ENCODE data around the gene DIP2C. TPM values are rescaled to one million over a fixed set of nuclear protein-coding genes. Genes with fewer than 3 reads are reported as not detected.
"Not testable (repeated sequence)": the region's sequence is repeated elsewhere in the genome, so short reads cannot be mapped to it uniquely, and the experiment has no call there.

Gene DIP2C
- polyA plus RNA-seq, 3 donors: 19.1 to 24.8 (median 23.2) TPM

DNA sequence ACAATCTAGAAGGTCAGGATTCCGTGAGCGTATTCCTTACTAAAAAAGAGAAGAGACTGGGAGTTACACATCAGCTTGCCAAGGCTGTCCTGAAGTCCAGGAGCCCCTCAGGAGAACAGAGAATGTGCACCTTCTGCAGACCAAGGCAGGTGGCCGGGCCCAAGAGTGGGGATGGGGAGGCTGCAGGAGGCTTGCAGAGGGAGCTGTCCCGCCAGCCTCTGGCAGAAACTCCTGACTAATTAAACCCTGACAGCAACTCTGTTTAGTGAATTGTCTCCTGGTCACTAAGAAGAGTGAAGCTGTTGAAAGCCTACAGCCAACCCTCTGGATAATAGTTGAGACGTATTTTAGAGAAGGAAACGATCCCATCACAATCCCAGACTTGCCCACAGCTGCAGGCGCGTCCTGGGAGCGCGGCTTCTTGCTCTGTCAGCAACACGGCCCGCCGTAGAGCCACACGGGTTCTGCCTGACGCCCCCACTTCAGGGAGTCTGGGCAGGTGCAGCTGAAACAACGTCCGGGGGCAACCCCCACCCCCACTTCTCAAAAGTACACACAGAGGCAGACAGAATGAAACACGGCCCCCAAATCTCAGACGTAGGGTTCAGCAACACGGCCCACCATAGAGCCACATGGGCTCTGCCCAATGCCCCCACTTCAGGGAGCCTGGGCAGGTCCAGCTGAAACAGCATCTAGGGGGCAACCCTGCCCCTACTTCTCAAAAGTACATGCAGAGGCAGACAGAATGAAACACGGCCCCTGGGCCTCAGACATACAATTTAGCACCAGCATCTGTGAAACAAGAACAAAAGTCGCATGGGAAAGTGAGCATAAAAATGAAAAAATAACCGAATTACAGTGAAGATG is 45.2 kb downstream of the DIP2C start:
- no peak for DNase-seq

GRCh38 chr10:642186-642890 is 47.1 kb downstream of the DIP2C start:
- no peak for DNase-seq

GRCh38 chr10:641149-642010 is 48.1 kb downstream of the DIP2C start:
- no peak for DNase-seq

DNA sequence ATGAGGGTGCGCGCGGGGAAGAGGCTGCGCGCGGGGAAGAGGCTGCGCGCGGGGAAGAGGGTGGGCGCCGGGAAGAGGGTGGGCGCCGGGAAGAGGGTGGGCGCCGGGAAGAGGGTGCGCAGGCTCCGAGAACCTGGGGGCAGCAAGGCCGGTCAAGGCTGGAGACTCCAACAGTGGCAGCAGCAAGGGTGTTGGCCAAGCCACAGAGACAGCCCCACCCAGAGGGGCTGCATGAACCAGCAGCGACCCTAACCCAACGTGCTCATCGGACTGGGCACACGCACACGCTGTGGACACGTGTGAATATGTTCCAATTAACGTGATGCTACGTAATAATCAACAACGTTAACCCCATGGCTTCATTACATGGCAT is 48.8 kb downstream of the DIP2C start:
- DNase-seq: no peak

DNA sequence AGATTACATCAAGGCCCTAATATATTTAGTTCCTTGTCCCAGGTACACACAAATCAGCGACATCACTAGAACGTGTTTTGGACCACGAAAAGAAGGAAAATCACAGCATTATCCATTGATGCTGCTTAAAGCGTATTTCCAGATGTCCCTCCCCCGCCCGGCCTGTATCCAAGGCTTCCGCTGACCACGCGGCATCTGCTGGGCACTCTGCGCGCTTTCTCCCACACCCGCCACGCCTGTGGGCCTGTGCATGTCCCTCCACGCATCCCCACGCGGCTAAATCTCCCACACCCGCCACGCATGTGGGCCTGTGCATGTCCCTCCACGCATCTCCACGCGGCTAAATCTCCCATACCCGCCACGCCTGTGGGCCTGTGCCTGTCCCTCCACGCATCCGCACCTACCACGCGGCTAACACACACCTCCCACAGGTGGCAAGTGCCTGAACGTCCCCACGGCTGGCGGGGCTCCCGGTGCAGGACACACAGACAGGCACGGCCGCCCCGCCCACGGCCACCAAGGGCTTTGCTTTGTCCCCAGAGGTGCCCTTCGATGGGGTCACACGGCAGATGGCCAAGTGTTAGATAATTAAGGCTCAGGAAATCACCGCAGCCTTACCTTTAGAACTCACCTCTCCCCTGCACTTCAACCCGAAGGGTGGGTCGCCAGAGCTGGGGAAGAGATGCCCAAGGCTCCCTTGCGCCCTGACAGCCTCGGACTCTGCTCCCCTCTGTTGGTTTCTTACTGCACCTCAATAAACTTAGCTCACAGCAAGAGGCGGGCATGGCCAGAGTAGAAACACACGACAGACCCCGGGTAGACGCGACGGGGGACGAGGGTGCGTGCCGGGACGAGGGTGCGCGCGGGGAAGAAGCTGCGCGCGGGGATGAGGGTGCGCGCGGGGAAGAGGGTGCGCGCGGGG is 49.5 kb downstream of the DIP2C start:
- DNase-seq: no peak

DNA sequence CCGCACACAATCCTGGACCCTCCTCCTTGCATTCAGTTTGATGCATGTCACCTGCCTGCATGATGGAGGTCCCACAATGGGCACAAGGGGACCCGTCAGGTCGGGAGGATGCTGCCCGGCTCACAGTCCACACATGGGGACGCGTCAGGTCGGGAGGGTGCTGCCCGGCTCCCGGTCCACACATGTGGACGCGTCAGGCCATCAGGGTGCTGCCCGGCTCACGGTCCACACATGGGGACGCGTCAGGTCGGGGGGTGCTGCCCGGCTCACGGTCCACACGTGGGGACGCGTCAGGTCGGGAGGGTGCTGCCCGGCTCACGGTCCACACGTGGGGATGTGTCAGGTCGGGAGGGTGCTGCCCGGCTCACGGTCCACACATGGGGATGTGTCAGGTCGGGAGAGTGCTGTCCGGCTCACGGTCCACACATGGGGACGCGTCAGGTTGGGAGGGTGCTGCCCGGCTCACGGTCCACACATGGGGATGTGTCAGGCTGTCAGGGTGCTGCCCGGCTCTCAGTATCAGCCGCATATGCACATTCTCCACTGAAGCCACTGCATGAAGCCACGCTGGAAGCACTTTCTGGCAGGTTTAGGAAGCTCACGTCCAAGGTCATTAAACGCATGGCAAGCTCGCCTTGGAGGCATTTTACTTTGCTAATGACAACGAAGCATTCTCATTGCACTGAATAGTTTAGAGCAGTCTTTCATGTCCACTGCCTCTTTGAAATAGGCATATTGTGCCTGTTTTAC is 50.3 kb downstream of the DIP2C start:
- no peak for DNase-seq

- DNase-seq: no peak
Measured at GRCh38 chr10:637771-638195, 51.7 kb downstream of the DIP2C start.

GRCh38 chr10:637221-637620 is 52.2 kb downstream of the DIP2C start:
- DNase-seq: no peak

- DNase-seq: no peak
Measured at GRCh38 chr10:636769-637168, 52.7 kb downstream of the DIP2C start.

GRCh38 chr10:636016-636730 is 53.3 kb downstream of the DIP2C start:
- DNase-seq: no peak

- DNase-seq: no peak
Measured at GRCh38 chr10:635088-635861, 54.2 kb downstream of the DIP2C start.

GRCh38 chr10:634256-634655 is 55.2 kb downstream of the DIP2C start:
- no peak for DNase-seq

- no peak for DNase-seq
Measured at GRCh38 chr10:633279-634245, 55.9 kb downstream of the DIP2C start.

DNA sequence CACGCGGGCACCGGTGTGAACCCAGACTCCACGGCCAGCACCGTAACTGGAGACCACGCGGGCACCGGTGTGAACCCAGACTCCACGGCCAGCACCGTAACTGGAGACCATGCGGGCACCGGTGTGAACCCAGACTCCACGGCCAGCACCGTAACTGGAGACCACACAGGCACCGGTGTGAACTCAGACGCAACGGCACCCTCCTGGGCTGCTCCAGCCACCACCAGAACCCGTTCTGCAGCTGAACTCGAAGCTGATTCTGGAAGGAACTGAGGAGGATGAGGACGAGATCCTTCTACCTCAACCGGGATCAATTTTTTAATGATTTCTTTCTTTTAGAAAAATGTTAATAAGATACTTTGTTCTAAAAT is 56.7 kb downstream of the DIP2C start:
- DNase-seq: not testable (repeated sequence)

GRCh38 chr10:632155-632806 is 57.2 kb downstream of the DIP2C start:
- not testable (repeated sequence) for DNase-seq

- no peak for DNase-seq
Measured at GRCh38 chr10:631266-631665, 58.2 kb downstream of the DIP2C start.

DNA sequence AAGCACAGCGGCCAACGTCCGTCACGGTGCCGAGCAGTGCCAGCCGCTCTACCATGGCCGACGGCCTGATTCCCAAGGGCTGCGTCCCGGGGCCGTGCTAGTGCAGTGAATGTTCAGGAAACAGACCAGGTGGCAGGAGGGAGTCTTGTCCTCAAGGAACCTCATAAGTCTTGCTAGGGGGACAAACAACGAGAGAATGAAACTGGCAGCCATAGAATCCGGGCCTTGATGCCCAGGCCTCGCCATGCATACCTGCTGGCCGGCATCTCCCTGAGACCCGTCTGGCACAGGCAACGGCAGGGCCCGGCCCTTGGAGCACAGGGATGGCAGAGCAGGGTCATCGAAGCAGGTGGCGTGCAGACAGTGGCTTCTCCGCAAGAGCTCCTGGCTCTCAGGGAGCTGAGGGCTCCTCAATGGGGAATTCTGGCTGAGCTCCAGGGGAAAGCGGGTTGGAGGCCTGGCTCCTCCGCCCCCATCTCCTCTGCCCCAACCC is 58.8 kb downstream of the DIP2C start:
- DNase-seq: no peak
